ENCODE measurements around the gene ACOX3.

ACOX3 gene

GRCh38 chr4:8316911-8317351, 123.6 kb downstream of the ACOX3 start:
- no peak for DNase-seq
